Inflammatory macrophage treated with lipopolysaccharide for 1 hour (primary cell): ENCODE data around the gene RBM19.

Source experiments
- DNase-seq, 2 donors: peaks; one replicate each; pipeline ENCODE4 v3.0.0-alpha.2; 2020 to 2022

The RBM19 gene

GRCh38 chr12:113900716-113901115, 65.4 kb downstream of the RBM19 start:
- no peak for DNase-seq

- DNase-seq = no peak
Measured at GRCh38 chr12:113899561-113900471, 66.3 kb downstream of the RBM19 start.

GRCh38 chr12:113899042-113899560, 67.0 kb downstream of the RBM19 start:
- DNase-seq = no peak

GRCh38 chr12:113898466-113898865, 67.7 kb downstream of the RBM19 start:
- no peak for DNase-seq

- no peak for DNase-seq
Measured at GRCh38 chr12:113897406-113897805, 68.7 kb downstream of the RBM19 start.

- DNase-seq = no peak
Measured at GRCh38 chr12:113896841-113897240, 69.3 kb downstream of the RBM19 start.

GRCh38 chr12:113896194-113896593, 69.9 kb downstream of the RBM19 start:
- DNase-seq = no peak

GRCh38 chr12:113895176-113895575, 70.9 kb downstream of the RBM19 start:
- no peak for DNase-seq

GRCh38 chr12:113894697-113895096, 71.4 kb downstream of the RBM19 start:
- DNase-seq = no peak

GRCh38 chr12:113893221-113893620, 72.9 kb downstream of the RBM19 start:
- DNase-seq = no peak

GRCh38 chr12:113892556-113892955, 73.6 kb downstream of the RBM19 start:
- DNase-seq = no peak

GRCh38 chr12:113891739-113892520, 74.2 kb downstream of the RBM19 start:
- no peak for DNase-seq

GRCh38 chr12:113891167-113891692, 74.9 kb downstream of the RBM19 start:
- no peak for DNase-seq

- no peak for DNase-seq
Measured at GRCh38 chr12:113889891-113890581, 76.1 kb downstream of the RBM19 start.

- no peak for DNase-seq
Measured at GRCh38 chr12:113889076-113889475, 77.0 kb downstream of the RBM19 start.

GRCh38 chr12:113888435-113888834, 77.7 kb downstream of the RBM19 start:
- DNase-seq = no peak

GRCh38 chr12:113887906-113888305, 78.2 kb downstream of the RBM19 start:
- DNase-seq = no peak

- no peak for DNase-seq
Measured at GRCh38 chr12:113886721-113887120, 79.4 kb downstream of the RBM19 start.

- DNase-seq = no peak
Measured at GRCh38 chr12:113884392-113884791, 81.7 kb downstream of the RBM19 start.

- DNase-seq = no peak
Measured at GRCh38 chr12:113882690-113883089, 83.4 kb downstream of the RBM19 start.

GRCh38 chr12:113880988-113881962, 84.8 kb downstream of the RBM19 start:
- DNase-seq = no peak

GRCh38 chr12:113880326-113880725, 85.8 kb downstream of the RBM19 start:
- no peak for DNase-seq
